SJSA1 (cell line): ENCODE measurements around the gene UNK. TPM values are rescaled to one million over a fixed set of nuclear protein-coding genes. Genes with fewer than 3 reads are reported as not detected.
"Not testable (repeated sequence)": the region's sequence is repeated elsewhere in the genome, so short reads cannot be mapped to it uniquely, and the experiment has no call there.

Experiments
- DNase-seq, 2 experiments: peaks; one replicate each; pipeline ENCODE4 v3.0.0-alpha.2; 2015 to 2020; ENCODE audit warnings: low spot score in 2 of 2, low read depth in 1 of 2
- H3K27ac ChIP-seq: fragments of 250-450 bp; sonication (Bioruptor Pico); 2 replicates; pipeline ENCODE4 v1.5.1; 2020; ENCODE audit warnings: mild to moderate bottlenecking, moderate library complexity
- H3K27me3 ChIP-seq: fragments of 250-450 bp; sonication (Bioruptor Pico); replicated peaks from 2 replicates; pipeline ENCODE4 v1.5.1; 2020; ENCODE audit warnings: mild to moderate bottlenecking, moderate library complexity
- H3K36me3 ChIP-seq: fragments of 250-450 bp; sonication (Bioruptor Pico); 2 replicates; pipeline ENCODE4 v1.5.1; 2020; ENCODE audit warnings: mild to moderate bottlenecking
- H3K4me1 ChIP-seq: fragments of 250-450 bp; sonication (Bioruptor Pico); replicated peaks from 2 replicates; pipeline ENCODE4 v1.6.1; 2021; ENCODE audit warnings: mild to moderate bottlenecking
- H3K4me3 ChIP-seq: fragments of 250-450 bp; sonication (Bioruptor Pico); 2 replicates; pipeline ENCODE4 v1.5.1; 2020; ENCODE audit warnings: mild to moderate bottlenecking
- H3K9me3 ChIP-seq: fragments of 250-450 bp; sonication (Bioruptor Pico); replicated peaks from 2 replicates; pipeline ENCODE4 v1.5.1; 2020; ENCODE audit warnings: mild to moderate bottlenecking
- total RNA-seq: library from RNA; depleted of rRNA; stranded (reverse); fragments of >200 nt; shearing (Covaris generic); gene quantifications from 2 replicates; pipeline ENCODE4 v1.2.3, GENCODE V29; 2014

UNK gene
- total RNA-seq, 1 experiment from 2014 or later, result 42.8 TPM

GRCh38 chr17:75771334-75772281 is 13.0 kb upstream of the UNK start:
- H3K9me3 ChIP-seq, result no peaks in the 10 kb centered on the region; the same call in 1 of the 2 replicates
- no peak for DNase-seq

GRCh38 chr17:75773121-75773807 is 11.3 kb upstream of the UNK start:
- DNase-seq, result no peak
- Histone ChIP-seq H3K9me3 (no peaks in the 10 kb centered on the region; the same call in 1 of the 2 replicates), H3K36me3 (peaks cover 45% of the 10 kb centered on the region), H3K4me3 (no peak overlapping the region), H3K27ac (no peak overlapping the region), H3K27me3 (0 out of 2 replicates have a peak, but pooled peaks cover 5% of the 10 kb centered on the region), H3K4me1 (peaks cover 17% of the 10 kb centered on the region)

More at GRCh38 chr17:75771334-75772281, 13.0 kb upstream of the UNK start:
- H3K4me1 ChIP-seq, result peaks cover 7% of the 10 kb centered on the region
- peaks cover 28% of the 10 kb centered on the region for H3K36me3 ChIP-seq
- H3K27me3 ChIP-seq, result 0 out of 2 replicates have a peak, but pooled peaks cover 5% of the 10 kb centered on the region
- no peak overlapping the region for H3K4me3 ChIP-seq
- H3K27ac ChIP-seq, result no peak overlapping the region

GRCh38 chr17:75773808-75774470 is 10.7 kb upstream of the UNK start:
- peaks cover 17% of the 10 kb centered on the region for H3K4me1 ChIP-seq

GRCh38 chr17:75774471-75774990 is 10.1 kb upstream of the UNK start:
- Histone ChIP-seq H3K27me3 (0 out of 2 replicates have a peak, but pooled peaks cover 5% of the 10 kb centered on the region), H3K27ac (no peak overlapping the region), H3K9me3 (no peaks in the 10 kb centered on the region; the same call in 1 of the 2 replicates), H3K36me3 (peaks cover 58% of the 10 kb centered on the region), H3K4me1 (peaks cover 17% of the 10 kb centered on the region), H3K4me3 (no peak overlapping the region)
- DNase-seq, result no peak

More at GRCh38 chr17:75773808-75774470, 10.7 kb upstream of the UNK start:
- H3K27me3 ChIP-seq, result 0 out of 2 replicates have a peak, but pooled peaks cover 5% of the 10 kb centered on the region
- H3K4me3 ChIP-seq, result no peak overlapping the region
- no peaks in the 10 kb centered on the region; the same call in 1 of the 2 replicates for H3K9me3 ChIP-seq
- no peak overlapping the region for H3K27ac ChIP-seq
- H3K36me3 ChIP-seq, result peaks cover 52% of the 10 kb centered on the region
- DNase-seq, result no peak

- peak in 1 of 2 experiments; percentile 41 for DNase-seq
- peaks cover 17% of the 10 kb centered on the region for H3K4me1 ChIP-seq
- H3K9me3 ChIP-seq, result no peaks in the 10 kb centered on the region; the same call in 1 of the 2 replicates
- no peak overlapping the region for H3K4me3 ChIP-seq
- H3K27me3 ChIP-seq, result 0 out of 2 replicates have a peak, but pooled peaks cover 5% of the 10 kb centered on the region
- H3K36me3 ChIP-seq, result peaks cover 58% of the 10 kb centered on the region
- 0 out of 2 replicates have a peak overlapping the region, but pooled peaks have one; percentile 14 for H3K27ac ChIP-seq
These were observed 9.5 kb upstream of the UNK start for GRCh38 chr17:75774991-75775668.

GRCh38 chr17:75776386-75777295 is 8.0 kb upstream of the UNK start:
- Histone ChIP-seq H3K36me3 (peaks cover 58% of the 10 kb centered on the region), H3K27ac (no peak overlapping the region), H3K4me3 (peak overlapping the region; percentile 3), H3K4me1 (peaks cover 17% of the 10 kb centered on the region), H3K27me3 (0 out of 2 replicates have a peak, but pooled peaks cover 5% of the 10 kb centered on the region), H3K9me3 (no peaks in the 10 kb centered on the region; the same call in 1 of the 2 replicates)
- DNase-seq, result no peak

- DNase-seq, result no peak
- H3K27ac ChIP-seq, result no peak overlapping the region
- H3K9me3 ChIP-seq, result no peaks in the 10 kb centered on the region; the same call in 1 of the 2 replicates
- peaks cover 58% of the 10 kb centered on the region for H3K36me3 ChIP-seq
- peaks cover 17% of the 10 kb centered on the region for H3K4me1 ChIP-seq
- 0 out of 2 replicates have a peak, but pooled peaks cover 5% of the 10 kb centered on the region for H3K27me3 ChIP-seq
- peak overlapping the region; percentile 3 for H3K4me3 ChIP-seq
These were observed 7.2 kb upstream of the UNK start for GRCh38 chr17:75777296-75777922.

- H3K4me3 ChIP-seq, result peak overlapping the region; percentile 86
- not testable (repeated sequence) for H3K9me3 ChIP-seq, H3K27me3 ChIP-seq, H3K27ac ChIP-seq
- peaks cover 23% of the 10 kb centered on the region for H3K4me1 ChIP-seq
- peak; percentile 30 to 53 for DNase-seq
- peaks cover 58% of the 10 kb centered on the region for H3K36me3 ChIP-seq
These were observed 6.3 kb upstream of the UNK start for GRCh38 chr17:75778066-75778860.

GRCh38 chr17:75778861-75779249 is 5.8 kb upstream of the UNK start:
- H3K36me3 ChIP-seq, result peaks cover 57% of the 10 kb centered on the region
- no peak for DNase-seq
- H3K4me1 ChIP-seq, result peaks cover 29% of the 10 kb centered on the region
- 0 out of 2 replicates have a peak, but pooled peaks cover 5% of the 10 kb centered on the region for H3K27me3 ChIP-seq
- H3K27ac ChIP-seq, result peak overlapping the region; percentile 98
- H3K9me3 ChIP-seq, result no peaks in the 10 kb centered on the region; the same call in 1 of the 2 replicates
- H3K4me3 ChIP-seq, result peak overlapping the region; percentile 86

GRCh38 chr17:75779250-75779986 is 5.2 kb upstream of the UNK start:
- peaks cover 34% of the 10 kb centered on the region for H3K4me1 ChIP-seq
- DNase-seq, result peak; percentile 99 to 100
- peaks cover 51% of the 10 kb centered on the region for H3K36me3 ChIP-seq
- 0 out of 2 replicates have a peak, but pooled peaks cover 5% of the 10 kb centered on the region for H3K27me3 ChIP-seq
- H3K9me3 ChIP-seq, result no peaks in the 10 kb centered on the region; the same call in 1 of the 2 replicates
- H3K27ac ChIP-seq, result peak overlapping the region; percentile 98
- H3K4me3 ChIP-seq, result peak overlapping the region; percentile 86
